Suprapubic skin (tissue), 4 donors: ENCODE results near the gene HOXA7. TPM values are rescaled to one million over a fixed set of nuclear protein-coding genes. Genes with fewer than 3 reads are reported as not detected.
A peak's percentile ranks its signal among the peaks of the same experiment; 100 is the strongest.

Source experiments
- DNase-seq, 2 donors: peaks; one replicate each; pipeline ENCODE4 v3.0.0-alpha.2; 2019; ENCODE audit warnings: low spot score in 2 of 2
- H3K27ac ChIP-seq: fragments of 200-600 bp; sonication (generic); one replicate; pipeline ENCODE4 v1.5.1; 2019
- H3K27me3 ChIP-seq: fragments of 200-600 bp; sonication (generic); one replicate; pipeline ENCODE4 v1.5.1; 2019
- H3K36me3 ChIP-seq: fragments of 200-600 bp; sonication (generic); one replicate; pipeline ENCODE4 v1.5.1; 2019
- H3K4me1 ChIP-seq: fragments of 200-600 bp; sonication (generic); one replicate; pipeline ENCODE4 v1.5.1; 2019
- H3K4me3 ChIP-seq: fragments of 200-600 bp; sonication (generic); one replicate; pipeline ENCODE4 v1.5.1; 2019; ENCODE audit warnings: mild to moderate bottlenecking
- H3K9me3 ChIP-seq: fragments of 200-600 bp; sonication (generic); one replicate; pipeline ENCODE4 v1.5.1; 2019
- CTCF ChIP-seq, 2 donors: fragments of 200-600 bp in 1 of 2; fragments of 450-650 bp in 1 of 2; sonication (generic) in 1 of 2; IDR thresholded peaks; one replicate each; pipeline ENCODE4 v1.5.1; 2016 to 2019; ENCODE audit warnings: antibody characterized with exemption in 2 of 2, mild to moderate bottlenecking in 1 of 2, moderate library complexity in 1 of 2
- EP300 ChIP-seq: sonication (generic); formaldehyde crosslinking; IDR thresholded peaks from one replicate; pipeline ENCODE4 v1.6.1; 2017; ENCODE audit warnings: antibody characterized with exemption
- POLR2A ChIP-seq, 2 donors: fragments of 450-650 bp; IDR thresholded peaks; one replicate each; pipeline ENCODE4 v1.6.1; 2017; ENCODE audit warnings: antibody characterized with exemption in 2 of 2, mild to moderate bottlenecking in 2 of 2, moderate library complexity in 2 of 2
- POLR2AphosphoS5 ChIP-seq, 3 donors: sonication (generic); formaldehyde crosslinking; IDR thresholded peaks; one replicate each; pipeline ENCODE4 v1.6.1; 2017; ENCODE audit warnings: antibody characterized with exemption in 3 of 3
- WGBS: methylation state at CpG from one replicate; pipeline ENCODE4 v1.1.5; 2018; 5-methylcytosine and 5-hydroxymethylcytosine counted together
- total RNA-seq, 4 donors: library from RNA; depleted of rRNA; stranded (reverse); fragments of >200 nt; gene quantifications; one replicate each; pipeline ENCODE4 v1.1.0, GENCODE V29; 2016

HOXA7 gene
- total RNA-seq, 4 donors from 2014 or later = 14.8 to 23.6 (median 17.5) TPM

GRCh38 chr7:27124902-27125689 is 31.4 kb downstream of the HOXA7 start:
- H3K27ac ChIP-seq = no peak overlapping the region
- TF ChIP-seq CTCF (IDR thresholded peaks at IDR 0.05) (no peak), EP300 (no peak), POLR2AphosphoS5 (IDR thresholded peaks at IDR 0.05) (no peak), POLR2A (IDR thresholded peaks at IDR 0.05) (no peak)
- no peaks in the 10 kb centered on the region for H3K9me3 ChIP-seq
- H3K27me3 ChIP-seq = no peaks in the 10 kb centered on the region
- H3K4me1 ChIP-seq = peaks cover 5% of the 10 kb centered on the region
- no peaks in the 10 kb centered on the region for H3K36me3 ChIP-seq
- DNase-seq = no peak
- WGBS = 87% methylated on average over 8 of the region's 8 CpGs
- H3K4me3 ChIP-seq = no peak overlapping the region

- no peak for DNase-seq
- Histone ChIP-seq H3K36me3 (no peaks in the 10 kb centered on the region), H3K9me3 (no peaks in the 10 kb centered on the region), H3K27me3 (no peaks in the 10 kb centered on the region), H3K4me3 (no peak overlapping the region), H3K4me1 (no peaks in the 10 kb centered on the region), H3K27ac (no peak overlapping the region)
- TF ChIP-seq CTCF (IDR thresholded peaks at IDR 0.05) (no peak), EP300 (no peak), POLR2A (IDR thresholded peaks at IDR 0.05) (no peak), POLR2AphosphoS5 (IDR thresholded peaks at IDR 0.05) (no peak)
- 88% methylated on average over 39 of the region's 43 CpGs for WGBS
Observed at GRCh38 chr7:27124096-27124901, 32.2 kb downstream of the HOXA7 start.

GRCh38 chr7:27123477-27124053 is 32.9 kb downstream of the HOXA7 start:
- 89% methylated on average over 26 of the region's 26 CpGs for WGBS
- H3K4me1 ChIP-seq = no peaks in the 10 kb centered on the region
- H3K9me3 ChIP-seq = no peaks in the 10 kb centered on the region
- H3K36me3 ChIP-seq = no peaks in the 10 kb centered on the region
- TF ChIP-seq POLR2A (IDR thresholded peaks at IDR 0.05) = no peak
- no peak for TF ChIP-seq POLR2AphosphoS5 (IDR thresholded peaks at IDR 0.05)
- TF ChIP-seq EP300 = no peak
- no peak for TF ChIP-seq CTCF (IDR thresholded peaks at IDR 0.05)
- H3K27me3 ChIP-seq = no peaks in the 10 kb centered on the region
- H3K27ac ChIP-seq = no peak overlapping the region
- DNase-seq = peak in 1 of 2 donors; percentile 56
- H3K4me3 ChIP-seq = no peak overlapping the region

GRCh38 chr7:27123007-27123476 is 33.4 kb downstream of the HOXA7 start:
- DNase-seq = no peak
- H3K27me3 ChIP-seq = no peaks in the 10 kb centered on the region
- no peaks in the 10 kb centered on the region for H3K36me3 ChIP-seq
- H3K4me1 ChIP-seq = no peaks in the 10 kb centered on the region
- no peak overlapping the region for H3K4me3 ChIP-seq
- H3K9me3 ChIP-seq = no peaks in the 10 kb centered on the region
- no peak for TF ChIP-seq EP300
- no peak for TF ChIP-seq POLR2A (IDR thresholded peaks at IDR 0.05)
- no peak for TF ChIP-seq CTCF (IDR thresholded peaks at IDR 0.05)
- TF ChIP-seq POLR2AphosphoS5 (IDR thresholded peaks at IDR 0.05) = no peak
- 71% methylated on average over 7 of the region's 14 CpGs for WGBS
- no peak overlapping the region for H3K27ac ChIP-seq
